Measurements from ENCODE around the gene CDHR2.

CDHR2 gene

GRCh38 chr5:176521699-176522263 lies 27.4 kb upstream of the CDHR2 start:
- no peaks in the 10 kb centered on the region for H3K4me1 ChIP-seq (ENCODE audit: low read depth, poor library complexity, severe bottlenecking)
- H3K4me3 ChIP-seq (IDR thresholded peaks at IDR 0.05; ENCODE audit: insufficient read depth, low read depth, low read length): no peak overlapping the region
- no peak for TF ChIP-seq CTCF (conservative IDR thresholded peaks at IDR 0.05; ENCODE audit: low read depth, low read length)
- H3K27ac ChIP-seq: no peak overlapping the region
- H3K36me3 ChIP-seq (ENCODE audit: insufficient read depth): no peaks in the 10 kb centered on the region
- H2AFZ ChIP-seq (ENCODE audit: low read depth): no peak overlapping the region
- no peak overlapping the region for H3K4me2 ChIP-seq
- no peaks in the 10 kb centered on the region for H3K79me2 ChIP-seq (ENCODE audit: insufficient read depth, low read depth)
- H4K20me1 ChIP-seq (ENCODE audit: insufficient read depth): no peaks in the 10 kb centered on the region
- no peak overlapping the region for H3K9ac ChIP-seq
- H3K27me3 ChIP-seq (ENCODE audit: insufficient read depth, low read depth): no peaks in the 10 kb centered on the region

GRCh38 chr5:176524138-176524537 lies 25.0 kb upstream of the CDHR2 start:
- no peak overlapping the region for H3K4me3 ChIP-seq (IDR thresholded peaks at IDR 0.05; ENCODE audit: insufficient read depth, low read depth, low read length)
- H3K79me2 ChIP-seq (ENCODE audit: insufficient read depth, low read depth): no peaks in the 10 kb centered on the region
- no peaks in the 10 kb centered on the region for H3K4me1 ChIP-seq (ENCODE audit: low read depth, poor library complexity, severe bottlenecking)
- no peak for TF ChIP-seq CTCF (conservative IDR thresholded peaks at IDR 0.05; ENCODE audit: low read depth, low read length)
- no peak overlapping the region for H2AFZ ChIP-seq (ENCODE audit: low read depth)
- H4K20me1 ChIP-seq (ENCODE audit: insufficient read depth): no peaks in the 10 kb centered on the region
- H3K27ac ChIP-seq: no peak overlapping the region
- H3K4me2 ChIP-seq: no peak overlapping the region
- H3K36me3 ChIP-seq (ENCODE audit: insufficient read depth): no peaks in the 10 kb centered on the region
- H3K27me3 ChIP-seq (ENCODE audit: insufficient read depth, low read depth): no peaks in the 10 kb centered on the region
- H3K9ac ChIP-seq: no peak overlapping the region

- Histone ChIP-seq H4K20me1 (ENCODE audit: insufficient read depth) (no peaks in the 10 kb centered on the region), H3K4me2 (no peak overlapping the region), H3K4me1 (ENCODE audit: low read depth, poor library complexity, severe bottlenecking) (no peaks in the 10 kb centered on the region), H3K27ac (no peak overlapping the region), H3K36me3 (ENCODE audit: insufficient read depth) (no peaks in the 10 kb centered on the region), H3K9ac (no peak overlapping the region), H3K79me2 (ENCODE audit: insufficient read depth, low read depth) (no peaks in the 10 kb centered on the region), H3K4me3 (IDR thresholded peaks at IDR 0.05; ENCODE audit: insufficient read depth, low read depth, low read length) (no peak overlapping the region), H2AFZ (ENCODE audit: low read depth) (no peak overlapping the region), H3K27me3 (ENCODE audit: insufficient read depth, low read depth) (no peaks in the 10 kb centered on the region)
- no peak for TF ChIP-seq CTCF (conservative IDR thresholded peaks at IDR 0.05; ENCODE audit: low read depth, low read length)
Observed at GRCh38 chr5:176524987-176525386, 24.2 kb upstream of the CDHR2 start.

GRCh38 chr5:176525677-176526076 lies 23.5 kb upstream of the CDHR2 start:
- no peak overlapping the region for H2AFZ ChIP-seq (ENCODE audit: low read depth)
- TF ChIP-seq CTCF (conservative IDR thresholded peaks at IDR 0.05; ENCODE audit: low read depth, low read length): no peak
- no peak overlapping the region for H3K4me3 ChIP-seq (IDR thresholded peaks at IDR 0.05; ENCODE audit: insufficient read depth, low read depth, low read length)
- H3K9ac ChIP-seq: no peak overlapping the region
- H4K20me1 ChIP-seq (ENCODE audit: insufficient read depth): no peaks in the 10 kb centered on the region
- H3K79me2 ChIP-seq (ENCODE audit: insufficient read depth, low read depth): no peaks in the 10 kb centered on the region
- H3K4me2 ChIP-seq: no peak overlapping the region
- no peaks in the 10 kb centered on the region for H3K27me3 ChIP-seq (ENCODE audit: insufficient read depth, low read depth)
- H3K36me3 ChIP-seq (ENCODE audit: insufficient read depth): no peaks in the 10 kb centered on the region
- H3K27ac ChIP-seq: no peak overlapping the region
- H3K4me1 ChIP-seq (ENCODE audit: low read depth, poor library complexity, severe bottlenecking): no peaks in the 10 kb centered on the region

All from KMS-11 (cell line).